SK-N-SH (cell line): ENCODE measurements around the gene TERC. TPM values are rescaled to one million over a fixed set of nuclear protein-coding genes. Genes with fewer than 3 reads are reported as not detected.

Experiments
- CHD2 ChIP-seq: fragments of 150-350 bp; IDR thresholded peaks from 2 replicates; pipeline ENCODE4 v1.6.1; 2018; ENCODE audit warnings: low read length; ENCODE audit not compliant: partially characterized antibody
- ELF1 ChIP-seq: IDR thresholded peaks from 2 replicates; pipeline ENCODE4 v1.4.0; 2012
- FOXJ3 ChIP-seq: sonication (generic); formaldehyde crosslinking; IDR thresholded peaks from 2 replicates; pipeline ENCODE4 v1.5.1; 2020; ENCODE audit warnings: mild to moderate bottlenecking, missing genetic modification reagents
- FOXM1 ChIP-seq: IDR thresholded peaks from 2 replicates; pipeline ENCODE4 v1.4.0; 2012; ENCODE audit warnings: low read depth, mild to moderate bottlenecking
- GABPA ChIP-seq: IDR thresholded peaks from 2 replicates; pipeline ENCODE4 v1.4.0; 2012; ENCODE audit warnings: low read depth, mild to moderate bottlenecking
- JUND ChIP-seq: IDR thresholded peaks from 2 replicates; pipeline ENCODE4 v1.4.0; 2012
- MEF2A ChIP-seq: IDR thresholded peaks from 2 replicates; pipeline ENCODE4 v1.4.0; 2012; ENCODE audit warnings: low read depth, borderline replicate concordance
- MXI1 ChIP-seq: IDR thresholded peaks from 2 replicates; pipeline ENCODE4 v1.6.1; 2012; ENCODE audit warnings: mild to moderate bottlenecking, low read depth, low read length, improper control_type of control experiment
- NFIC ChIP-seq: IDR thresholded peaks from 2 replicates; pipeline ENCODE4 v1.4.0; 2012; ENCODE audit warnings: borderline replicate concordance
- POLR2AphosphoS5 ChIP-seq: IDR thresholded peaks from 2 replicates; pipeline ENCODE4 v1.6.1; 2012; ENCODE audit warnings: low read depth, low read length
- RAD21 ChIP-seq: IDR thresholded peaks from 2 replicates; pipeline ENCODE4 v1.6.1; 2012; ENCODE audit warnings: mild to moderate bottlenecking, low read length
- RCOR1 ChIP-seq: fragments of 150-350 bp; IDR thresholded peaks from 2 replicates; pipeline ENCODE4 v1.6.1; 2017; ENCODE audit warnings: antibody characterized with exemption, low read length
- RXRA ChIP-seq: IDR thresholded peaks from 2 replicates; pipeline ENCODE4 v1.4.0; 2012; ENCODE audit warnings: low read depth, mild to moderate bottlenecking, borderline replicate concordance
- SMC3 ChIP-seq: IDR thresholded peaks from 2 replicates; pipeline ENCODE4 v1.6.1; 2012; ENCODE audit warnings: low read depth, low read length, improper control_type of control experiment
- TAF1 ChIP-seq: IDR thresholded peaks from 2 replicates; pipeline ENCODE4 v1.6.1; 2012; ENCODE audit warnings: low read depth, mild to moderate bottlenecking, low read length, moderate library complexity, borderline replicate concordance
- TCF12 ChIP-seq: IDR thresholded peaks from 2 replicates; pipeline ENCODE4 v1.4.0; 2012
- YY1 ChIP-seq: IDR thresholded peaks from 2 replicates; pipeline ENCODE4 v1.4.0; 2012; ENCODE audit warnings: low read depth, mild to moderate bottlenecking
- polyA plus RNA-seq, 3 experiments: library from polyadenylated mRNA; depleted of rRNA; stranded (reverse); fragments of >200 nt; gene quantifications; 2 replicates each; pipeline ENCODE4 v1.2.3, GENCODE V29; 2012
- TF ChIP-seq, protein P1 (sequence below): IDR thresholded peaks from 2 replicates; pipeline ENCODE4 v1.6.1; 2012; ENCODE audit warnings: mild to moderate bottlenecking, low read depth, low read length, moderate library complexity
- TF ChIP-seq, protein P2 (sequence below): fragments of 150-350 bp; IDR thresholded peaks from 2 replicates; pipeline ENCODE4 v1.6.1; 2017; ENCODE audit warnings: antibody characterized with exemption, low read length, low read depth, borderline replicate concordance
- TF ChIP-seq, protein P3 (sequence below): IDR thresholded peaks from 2 replicates; pipeline ENCODE4; 2012
- TF ChIP-seq, protein P4 (sequence below): IDR thresholded peaks from 2 replicates; pipeline ENCODE4 v1.4.0; 2012; ENCODE audit warnings: low read depth
- TF ChIP-seq, protein P5 (sequence below): fragments of 200-600 bp; sonication (generic); IDR thresholded peaks from 2 replicates; pipeline ENCODE4 v1.6.1; 2017; ENCODE audit warnings: antibody characterized with exemption, mild to moderate bottlenecking, moderate library complexity
- TF ChIP-seq, protein P6 (sequence below): IDR thresholded peaks from 2 replicates; pipeline ENCODE4 v1.4.0; 2012; ENCODE audit warnings: low read depth, borderline replicate concordance
- TF ChIP-seq, protein P7 (sequence below): fragments of 150-350 bp; IDR thresholded peaks from 2 replicates; pipeline ENCODE4 v1.6.1; 2016; ENCODE audit warnings: mild to moderate bottlenecking, low read depth, low read length
- TF ChIP-seq, protein P8 (sequence below): IDR thresholded peaks from 2 replicates; pipeline ENCODE4 v1.4.0; 2012; ENCODE audit warnings: low read depth, borderline replicate concordance

The TERC gene
- polyA plus RNA-seq, 1 of the 3 experiments (the other 2 are of a cell fraction), result 0.64 TPM

DNA sequence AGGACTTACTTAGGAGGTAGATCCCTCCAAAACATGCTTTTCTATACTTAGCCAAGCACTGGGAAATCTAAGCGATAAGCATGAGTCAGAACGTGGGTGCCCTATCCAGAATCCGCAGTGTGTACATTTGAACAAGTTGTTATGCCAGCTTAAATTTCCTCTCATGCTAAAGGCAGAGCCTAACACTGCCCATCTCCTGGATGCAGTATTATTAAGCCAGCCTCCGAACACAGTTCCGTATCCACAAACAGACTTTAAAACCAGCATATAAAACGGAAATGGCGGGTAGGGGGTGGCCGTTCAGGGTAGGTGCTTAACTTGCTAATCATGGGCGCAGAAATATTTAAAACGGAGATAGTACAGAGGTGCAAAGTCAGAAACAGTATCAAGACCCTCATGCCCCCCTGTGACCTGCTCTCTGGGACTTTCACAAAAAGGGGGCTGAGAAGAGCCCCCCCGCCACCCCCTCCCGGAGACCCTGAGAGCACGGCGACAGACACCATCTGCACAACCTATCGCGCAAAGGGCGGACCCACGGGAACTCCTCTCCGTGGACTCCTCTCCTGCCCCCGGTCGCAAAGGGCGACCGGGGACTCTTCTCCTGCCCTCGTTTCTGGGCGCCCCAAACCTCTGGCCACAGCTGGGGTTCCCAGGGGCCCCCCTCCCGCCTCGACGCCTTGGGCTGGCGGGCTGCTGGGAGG lies 46.9 kb upstream of the TERC start (continued):
- TF ChIP-seq, protein P1, sequence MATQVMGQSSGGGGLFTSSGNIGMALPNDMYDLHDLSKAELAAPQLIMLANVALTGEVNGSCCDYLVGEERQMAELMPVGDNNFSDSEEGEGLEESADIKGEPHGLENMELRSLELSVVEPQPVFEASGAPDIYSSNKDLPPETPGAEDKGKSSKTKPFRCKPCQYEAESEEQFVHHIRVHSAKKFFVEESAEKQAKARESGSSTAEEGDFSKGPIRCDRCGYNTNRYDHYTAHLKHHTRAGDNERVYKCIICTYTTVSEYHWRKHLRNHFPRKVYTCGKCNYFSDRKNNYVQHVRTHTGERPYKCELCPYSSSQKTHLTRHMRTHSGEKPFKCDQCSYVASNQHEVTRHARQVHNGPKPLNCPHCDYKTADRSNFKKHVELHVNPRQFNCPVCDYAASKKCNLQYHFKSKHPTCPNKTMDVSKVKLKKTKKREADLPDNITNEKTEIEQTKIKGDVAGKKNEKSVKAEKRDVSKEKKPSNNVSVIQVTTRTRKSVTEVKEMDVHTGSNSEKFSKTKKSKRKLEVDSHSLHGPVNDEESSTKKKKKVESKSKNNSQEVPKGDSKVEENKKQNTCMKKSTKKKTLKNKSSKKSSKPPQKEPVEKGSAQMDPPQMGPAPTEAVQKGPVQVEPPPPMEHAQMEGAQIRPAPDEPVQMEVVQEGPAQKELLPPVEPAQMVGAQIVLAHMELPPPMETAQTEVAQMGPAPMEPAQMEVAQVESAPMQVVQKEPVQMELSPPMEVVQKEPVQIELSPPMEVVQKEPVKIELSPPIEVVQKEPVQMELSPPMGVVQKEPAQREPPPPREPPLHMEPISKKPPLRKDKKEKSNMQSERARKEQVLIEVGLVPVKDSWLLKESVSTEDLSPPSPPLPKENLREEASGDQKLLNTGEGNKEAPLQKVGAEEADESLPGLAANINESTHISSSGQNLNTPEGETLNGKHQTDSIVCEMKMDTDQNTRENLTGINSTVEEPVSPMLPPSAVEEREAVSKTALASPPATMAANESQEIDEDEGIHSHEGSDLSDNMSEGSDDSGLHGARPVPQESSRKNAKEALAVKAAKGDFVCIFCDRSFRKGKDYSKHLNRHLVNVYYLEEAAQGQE, result no peak
- no peak for TF ChIP-seq FOXJ3 (CRISPR knock-in tag)
- TF ChIP-seq POLR2AphosphoS5, result 0 out of 2 replicates have a peak, but pooled peaks have one; percentile 12
- TF ChIP-seq, protein P2, sequence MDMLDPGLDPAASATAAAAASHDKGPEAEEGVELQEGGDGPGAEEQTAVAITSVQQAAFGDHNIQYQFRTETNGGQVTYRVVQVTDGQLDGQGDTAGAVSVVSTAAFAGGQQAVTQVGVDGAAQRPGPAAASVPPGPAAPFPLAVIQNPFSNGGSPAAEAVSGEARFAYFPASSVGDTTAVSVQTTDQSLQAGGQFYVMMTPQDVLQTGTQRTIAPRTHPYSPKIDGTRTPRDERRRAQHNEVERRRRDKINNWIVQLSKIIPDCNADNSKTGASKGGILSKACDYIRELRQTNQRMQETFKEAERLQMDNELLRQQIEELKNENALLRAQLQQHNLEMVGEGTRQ, result no peak
- TF ChIP-seq SMC3, result no peak
- TF ChIP-seq, protein P3, sequence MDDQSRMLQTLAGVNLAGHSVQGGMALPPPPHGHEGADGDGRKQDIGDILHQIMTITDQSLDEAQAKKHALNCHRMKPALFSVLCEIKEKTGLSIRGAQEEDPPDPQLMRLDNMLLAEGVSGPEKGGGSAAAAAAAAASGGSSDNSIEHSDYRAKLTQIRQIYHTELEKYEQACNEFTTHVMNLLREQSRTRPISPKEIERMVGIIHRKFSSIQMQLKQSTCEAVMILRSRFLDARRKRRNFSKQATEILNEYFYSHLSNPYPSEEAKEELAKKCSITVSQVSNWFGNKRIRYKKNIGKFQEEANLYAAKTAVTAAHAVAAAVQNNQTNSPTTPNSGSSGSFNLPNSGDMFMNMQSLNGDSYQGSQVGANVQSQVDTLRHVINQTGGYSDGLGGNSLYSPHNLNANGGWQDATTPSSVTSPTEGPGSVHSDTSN, result no peak
- TF ChIP-seq, protein P4, sequence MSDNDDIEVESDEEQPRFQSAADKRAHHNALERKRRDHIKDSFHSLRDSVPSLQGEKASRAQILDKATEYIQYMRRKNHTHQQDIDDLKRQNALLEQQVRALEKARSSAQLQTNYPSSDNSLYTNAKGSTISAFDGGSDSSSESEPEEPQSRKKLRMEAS, result 0 out of 2 replicates have a peak, but pooled peaks have one; percentile 12
- 0 out of 2 replicates have a peak, but pooled peaks have one; percentile 16 for TF ChIP-seq YY1
- TF ChIP-seq, protein P5, sequence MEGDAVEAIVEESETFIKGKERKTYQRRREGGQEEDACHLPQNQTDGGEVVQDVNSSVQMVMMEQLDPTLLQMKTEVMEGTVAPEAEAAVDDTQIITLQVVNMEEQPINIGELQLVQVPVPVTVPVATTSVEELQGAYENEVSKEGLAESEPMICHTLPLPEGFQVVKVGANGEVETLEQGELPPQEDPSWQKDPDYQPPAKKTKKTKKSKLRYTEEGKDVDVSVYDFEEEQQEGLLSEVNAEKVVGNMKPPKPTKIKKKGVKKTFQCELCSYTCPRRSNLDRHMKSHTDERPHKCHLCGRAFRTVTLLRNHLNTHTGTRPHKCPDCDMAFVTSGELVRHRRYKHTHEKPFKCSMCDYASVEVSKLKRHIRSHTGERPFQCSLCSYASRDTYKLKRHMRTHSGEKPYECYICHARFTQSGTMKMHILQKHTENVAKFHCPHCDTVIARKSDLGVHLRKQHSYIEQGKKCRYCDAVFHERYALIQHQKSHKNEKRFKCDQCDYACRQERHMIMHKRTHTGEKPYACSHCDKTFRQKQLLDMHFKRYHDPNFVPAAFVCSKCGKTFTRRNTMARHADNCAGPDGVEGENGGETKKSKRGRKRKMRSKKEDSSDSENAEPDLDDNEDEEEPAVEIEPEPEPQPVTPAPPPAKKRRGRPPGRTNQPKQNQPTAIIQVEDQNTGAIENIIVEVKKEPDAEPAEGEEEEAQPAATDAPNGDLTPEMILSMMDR, result no peak
- TF ChIP-seq NFIC, result no peak
- TF ChIP-seq, protein P6, sequence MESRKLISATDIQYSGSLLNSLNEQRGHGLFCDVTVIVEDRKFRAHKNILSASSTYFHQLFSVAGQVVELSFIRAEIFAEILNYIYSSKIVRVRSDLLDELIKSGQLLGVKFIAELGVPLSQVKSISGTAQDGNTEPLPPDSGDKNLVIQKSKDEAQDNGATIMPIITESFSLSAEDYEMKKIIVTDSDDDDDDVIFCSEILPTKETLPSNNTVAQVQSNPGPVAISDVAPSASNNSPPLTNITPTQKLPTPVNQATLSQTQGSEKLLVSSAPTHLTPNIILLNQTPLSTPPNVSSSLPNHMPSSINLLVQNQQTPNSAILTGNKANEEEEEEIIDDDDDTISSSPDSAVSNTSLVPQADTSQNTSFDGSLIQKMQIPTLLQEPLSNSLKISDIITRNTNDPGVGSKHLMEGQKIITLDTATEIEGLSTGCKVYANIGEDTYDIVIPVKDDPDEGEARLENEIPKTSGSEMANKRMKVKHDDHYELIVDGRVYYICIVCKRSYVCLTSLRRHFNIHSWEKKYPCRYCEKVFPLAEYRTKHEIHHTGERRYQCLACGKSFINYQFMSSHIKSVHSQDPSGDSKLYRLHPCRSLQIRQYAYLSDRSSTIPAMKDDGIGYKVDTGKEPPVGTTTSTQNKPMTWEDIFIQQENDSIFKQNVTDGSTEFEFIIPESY, result no peak
- no peak for TF ChIP-seq ELF1
- TF ChIP-seq JUND, result 0 out of 2 replicates have a peak, but pooled peaks have one; percentile 17
- no peak; the same call in 1 of the 2 replicates for TF ChIP-seq MXI1
- TF ChIP-seq RXRA, result no peak
- TF ChIP-seq, protein P7, sequence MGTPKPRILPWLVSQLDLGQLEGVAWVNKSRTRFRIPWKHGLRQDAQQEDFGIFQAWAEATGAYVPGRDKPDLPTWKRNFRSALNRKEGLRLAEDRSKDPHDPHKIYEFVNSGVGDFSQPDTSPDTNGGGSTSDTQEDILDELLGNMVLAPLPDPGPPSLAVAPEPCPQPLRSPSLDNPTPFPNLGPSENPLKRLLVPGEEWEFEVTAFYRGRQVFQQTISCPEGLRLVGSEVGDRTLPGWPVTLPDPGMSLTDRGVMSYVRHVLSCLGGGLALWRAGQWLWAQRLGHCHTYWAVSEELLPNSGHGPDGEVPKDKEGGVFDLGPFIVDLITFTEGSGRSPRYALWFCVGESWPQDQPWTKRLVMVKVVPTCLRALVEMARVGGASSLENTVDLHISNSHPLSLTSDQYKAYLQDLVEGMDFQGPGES, result no peak
- no peak for TF ChIP-seq CHD2
- no peak for TF ChIP-seq MEF2A
- TF ChIP-seq RCOR1, result no peak
- no peak; the same call in 1 of the 2 replicates for TF ChIP-seq TCF12
- TF ChIP-seq RAD21, result no peak
- TF ChIP-seq TAF1, result no peak
- TF ChIP-seq, protein P8, sequence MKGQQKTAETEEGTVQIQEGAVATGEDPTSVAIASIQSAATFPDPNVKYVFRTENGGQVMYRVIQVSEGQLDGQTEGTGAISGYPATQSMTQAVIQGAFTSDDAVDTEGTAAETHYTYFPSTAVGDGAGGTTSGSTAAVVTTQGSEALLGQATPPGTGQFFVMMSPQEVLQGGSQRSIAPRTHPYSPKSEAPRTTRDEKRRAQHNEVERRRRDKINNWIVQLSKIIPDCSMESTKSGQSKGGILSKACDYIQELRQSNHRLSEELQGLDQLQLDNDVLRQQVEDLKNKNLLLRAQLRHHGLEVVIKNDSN, result no peak
- TF ChIP-seq FOXM1, result peak; percentile 66; the same call in 1 of the 2 replicates
- no peak for TF ChIP-seq GABPA
